Measurements from ENCODE around the gene FLT3LG. TPM values are rescaled to one million over a fixed set of nuclear protein-coding genes. Genes with fewer than 3 reads are reported as not detected.
"Not testable (repeated sequence)": the region's sequence is repeated elsewhere in the genome, so short reads cannot be mapped to it uniquely, and the experiment has no call there.

FLT3LG gene
- total RNA-seq, 1 experiment from 2014 or later, result 5.2 TPM

GRCh38 chr19:49440439-49441209 is 33.4 kb upstream of the FLT3LG start:
- no peak for DNase-seq (ENCODE audit: low read depth)

- no peak for DNase-seq (ENCODE audit: low read depth)
Observed at GRCh38 chr19:49441210-49441959, 32.6 kb upstream of the FLT3LG start, which contains the start of gene SLC17A7. TSS of gene SLC17A7 (minus strand) at chr19:49441527. CDS start at chr19:49441379, 148 bp downstream.

GRCh38 chr19:49441960-49442350 is 32.1 kb upstream of the FLT3LG start:
- DNase-seq (ENCODE audit: low read depth), result no peak

- peak; percentile 42 for DNase-seq (ENCODE audit: low read depth)
Observed at GRCh38 chr19:49442354-49442753, 31.7 kb upstream of the FLT3LG start.

GRCh38 chr19:49442771-49443365 is 31.1 kb upstream of the FLT3LG start:
- DNase-seq (ENCODE audit: low read depth), result peak; percentile 90

GRCh38 chr19:49443366-49444099 is 30.5 kb upstream of the FLT3LG start:
- peak; percentile 94 for DNase-seq (ENCODE audit: low read depth)

GRCh38 chr19:49444100-49444700 is 29.8 kb upstream of the FLT3LG start:
- not testable (repeated sequence) for DNase-seq (ENCODE audit: low read depth)

GRCh38 chr19:49445997-49446396 is 28.0 kb upstream of the FLT3LG start:
- DNase-seq (ENCODE audit: low read depth), result no peak

- no peak for DNase-seq (ENCODE audit: low read depth)
Observed at GRCh38 chr19:49447485-49448431, 26.3 kb upstream of the FLT3LG start.

- no peak for DNase-seq (ENCODE audit: low read depth)
Observed at GRCh38 chr19:49448432-49448786, 25.6 kb upstream of the FLT3LG start.

GRCh38 chr19:49450405-49450804 is 23.6 kb upstream of the FLT3LG start:
- DNase-seq (ENCODE audit: low read depth), result no peak

GRCh38 chr19:49451430-49452181 is 22.4 kb upstream of the FLT3LG start, which contains the start of gene PIH1D1:
TSS of gene PIH1D1 (minus strand) at chr19:49451814. CDS start at chr19:49451574, 240 bp downstream.
- peak; percentile 100 for DNase-seq (ENCODE audit: low read depth)

GRCh38 chr19:49453013-49453756 is 20.8 kb upstream of the FLT3LG start, which contains the start of gene ALDH16A1:
TSS of gene ALDH16A1 (plus strand) at chr19:49453225. CDS start at chr19:49453332, 107 bp downstream.
- DNase-seq (ENCODE audit: low read depth), result peak; percentile 98

- no peak for DNase-seq (ENCODE audit: low read depth)
Observed at GRCh38 chr19:49453757-49454240, 20.2 kb upstream of the FLT3LG start.

- no peak for DNase-seq (ENCODE audit: low read depth)
Observed at GRCh38 chr19:49455773-49456172, 18.2 kb upstream of the FLT3LG start.

GRCh38 chr19:49456326-49456725 is 17.7 kb upstream of the FLT3LG start:
- no peak for DNase-seq (ENCODE audit: low read depth)

- no peak for DNase-seq (ENCODE audit: low read depth)
Observed at GRCh38 chr19:49458567-49458903, 15.5 kb upstream of the FLT3LG start.

GRCh38 chr19:49459388-49459787 is 14.6 kb upstream of the FLT3LG start:
- no peak for DNase-seq (ENCODE audit: low read depth)

- not testable (repeated sequence) for DNase-seq (ENCODE audit: low read depth)
Observed at GRCh38 chr19:49461130-49461529, 12.9 kb upstream of the FLT3LG start.
